OCI-LY7 (cell line): ENCODE results near the gene KLF16. TPM values are rescaled to one million over a fixed set of nuclear protein-coding genes. Genes with fewer than 3 reads are reported as not detected.

Experiments
- BruUV-seq: library from RNA; stranded (reverse); fragments of 400-500 nt; replicated peaks from 2 replicates; lab custom pipeline; 2021; lab: Mats Ljungman, UMichigan
- CTCF ChIA-PET: fragments of 300-600 bp; sonication (Branson Sonifier 250); formaldehyde crosslinking; loops from one replicate; lab custom pipeline; 2022; ENCODE audit warnings: antibody characterized with exemption; ENCODE audit not compliant: unreplicated experiment; lab: Charles Lee
- POLR2A ChIA-PET: fragments of 300-600 bp; sonication (Branson Sonifier 250); formaldehyde crosslinking; loops from one replicate; lab custom pipeline; 2022; ENCODE audit warnings: antibody characterized with exemption; lab: Charles Lee
- DNase-seq: peaks from one replicate; pipeline ENCODE4 v3.0.0-alpha.2; 2015; ENCODE audit warnings: low spot score
- H2AFZ ChIP-seq: fragments of 200-600 bp; sonication (generic), shearing (Covaris generic); 2 replicates; pipeline ENCODE4 v1.6.1; 2014; ENCODE audit warnings: mild to moderate bottlenecking, antibody characterized with exemption, low read length, moderate library complexity
- H3K27ac ChIP-seq: fragments of 200-600 bp; sonication (generic); 2 replicates; pipeline ENCODE4 v1.5.1; 2014; ENCODE audit warnings: mixed run types, low read depth, mild to moderate bottlenecking, moderate library complexity, low read length, inconsistent platforms; ENCODE audit not compliant: poor library complexity, severe bottlenecking
- H3K36me3 ChIP-seq: fragments of 200-600 bp; sonication (generic); 2 replicates; pipeline ENCODE4 v1.6.1; 2014; ENCODE audit warnings: mild to moderate bottlenecking, antibody characterized with exemption, low read length, moderate library complexity, mixed read lengths; ENCODE audit not compliant: insufficient read depth
- H3K4me1 ChIP-seq: fragments of 200-600 bp; sonication (generic); 2 replicates; pipeline ENCODE4 v1.5.1; 2014; ENCODE audit warnings: mild to moderate bottlenecking, low read length; ENCODE audit not compliant: insufficient read depth, poor library complexity, severe bottlenecking
- H3K4me2 ChIP-seq: fragments of 200-600 bp; sonication (generic); 2 replicates; pipeline ENCODE4 v1.6.1; 2014; ENCODE audit warnings: mild to moderate bottlenecking, low read length
- H3K4me3 ChIP-seq: fragments of 200-600 bp; sonication (generic); 2 replicates; pipeline ENCODE4 v1.5.1; 2014; ENCODE audit warnings: mild to moderate bottlenecking, low read depth, low read length; ENCODE audit not compliant: poor library complexity, severe bottlenecking
- H3K79me2 ChIP-seq: fragments of 200-600 bp; sonication (generic); 2 replicates; pipeline ENCODE4 v1.6.1; 2016; ENCODE audit warnings: low read depth, mild to moderate bottlenecking, low read length, moderate library complexity, mixed read lengths; ENCODE audit not compliant: insufficient read depth
- H3K9me2 ChIP-seq: fragments of 200-600 bp; sonication (generic); 2 replicates; pipeline ENCODE4 v1.6.1; 2016; ENCODE audit warnings: mild to moderate bottlenecking, low read length, mixed read lengths; ENCODE audit not compliant: insufficient read depth
- H3K9me3 ChIP-seq: fragments of 200-600 bp; sonication (generic); 2 replicates; pipeline ENCODE4 v1.6.1; 2014; ENCODE audit warnings: mild to moderate bottlenecking, mixed run types, low read length, mixed read lengths
- H4K20me1 ChIP-seq: fragments of 200-600 bp; sonication (generic); 2 replicates; pipeline ENCODE4 v1.6.1; 2014; ENCODE audit warnings: mild to moderate bottlenecking, antibody characterized with exemption, low read length, moderate library complexity, mixed read lengths; ENCODE audit not compliant: insufficient read depth
- CTCF ChIP-seq: fragments of 200-600 bp; sonication (generic); conservative IDR thresholded peaks from 2 replicates; pipeline ENCODE4 v1.5.1; 2014; ENCODE audit warnings: mild to moderate bottlenecking, antibody characterized with exemption, low read length, moderate library complexity, mixed read lengths
- EZH2phosphoT487 ChIP-seq: fragments of 200-600 bp; sonication (generic); IDR thresholded peaks from 2 replicates; pipeline ENCODE4 v1.6.1; 2018; ENCODE audit warnings: low read depth, borderline replicate concordance, mild to moderate bottlenecking, mixed run types, antibody characterized with exemption, low read length, moderate library complexity, mixed read lengths
- intact Hi-C: fragments of 100-400 bp; cut with micrococcal nuclease; formaldehyde crosslinking; loops from one replicate; pipeline ENCODE4 v1.10.0; 2022; ENCODE audit not compliant: unreplicated experiment
- total RNA-seq, 2 experiments: library from RNA; depleted of rRNA in 1 of 2; stranded (reverse); fragments of >200 nt in 1 of 2; shearing (Covaris generic) in 1 of 2; gene quantifications; 2 replicates each; pipeline ENCODE4 v1.2.3, GENCODE V29; 2014 to 2022

The KLF16 gene
- total RNA-seq, 2 experiments from 2014 or later: 9.6 to 44.4 TPM

- BruUV-seq: TSS peak; percentile 70
- H3K4me1 ChIP-seq: peaks cover 32% of the 10 kb centered on the region
- no peak for TF ChIP-seq EZH2phosphoT487
- no peak for TF ChIP-seq CTCF
- intact Hi-C loops: loop anchor here (1.0 to 10.0 kb wide), 4 partner anchors 8 to 180 kb away; no protein-coding TSS in a partner anchor
- peak within 1 kb of the TSS; percentile 100 for H3K4me2 ChIP-seq
- no peaks in the 10 kb centered on the region for H3K9me2 ChIP-seq
- H3K36me3 ChIP-seq: peaks cover 8% of the 10 kb centered on the region; the same call in 1 of the 2 replicates
- ChIA-PET CTCF (no interaction called here), POLR2A (interaction anchor here (0.9 to 1.2 kb wide), 2 partner anchors 29 to 41 kb away, joined by 3 read pairs; no protein-coding TSS in a partner anchor)
- H3K9me3 ChIP-seq: no peaks in the 10 kb centered on the region
- peaks cover 37% of the 10 kb centered on the region for H3K79me2 ChIP-seq
- H2AFZ ChIP-seq: peak within 1 kb of the TSS; percentile 61; the same call in 1 of the 2 replicates
- H4K20me1 ChIP-seq: peaks cover 5% of the 10 kb centered on the region
- DNase-seq: peak; percentile 99
- peak within 1 kb of the TSS; percentile 71 for H3K4me3 ChIP-seq
- H3K27ac ChIP-seq: peak within 1 kb of the TSS; percentile 97
Measured at GRCh38 chr19:1905110-1905862, 41.9 kb upstream of the KLF16 start, which contains the start of the genes ADAT3 and SCAMP4. Gene ADAT3, plus strand, starts transcription at chr19:1905399. Its CDS starts 6,649 bp downstream, at chr19:1912048. Gene SCAMP4, plus strand, starts transcription at chr19:1905399. Its CDS starts 9,621 bp downstream, at chr19:1915020.

- no peaks in the 10 kb centered on the region for H3K9me3 ChIP-seq
- H3K4me3 ChIP-seq: peak overlapping the region; percentile 71
- H3K4me2 ChIP-seq: peak overlapping the region; percentile 84
- no TSS peak for BruUV-seq
- ChIA-PET CTCF (no interaction called here), POLR2A (interaction anchor here (0.8 to 1.2 kb wide), 4 partner anchors 10 to 40 kb away, joined by 3 read pairs; no protein-coding TSS in a partner anchor)
- H3K4me1 ChIP-seq: peaks cover 32% of the 10 kb centered on the region
- H3K79me2 ChIP-seq: peaks cover 37% of the 10 kb centered on the region
- H3K27ac ChIP-seq: peak overlapping the region; percentile 97
- TF ChIP-seq CTCF (no peak), EZH2phosphoT487 (no peak)
- DNase-seq: no peak
- peaks cover 5% of the 10 kb centered on the region for H4K20me1 ChIP-seq
- peak overlapping the region; percentile 61; the same call in 1 of the 2 replicates for H2AFZ ChIP-seq
- peaks cover 8% of the 10 kb centered on the region; the same call in 1 of the 2 replicates for H3K36me3 ChIP-seq
- intact Hi-C loops: loop anchor here (1.0 to 10.0 kb wide), 4 partner anchors 7 to 180 kb away; no protein-coding TSS in a partner anchor
- no peaks in the 10 kb centered on the region for H3K9me2 ChIP-seq
Measured at GRCh38 chr19:1904860-1905109, 41.4 kb upstream of the KLF16 start.
